Activated naive CD8-positive, alpha-beta T cell treated with anti-CD3 and anti-CD28 coated beads for 36 hours (primary cell): Measurements from ENCODE around the gene OR10G7. TPM values are rescaled to one million over a fixed set of nuclear protein-coding genes. Genes with fewer than 3 reads are reported as not detected.

Source experiments
- total RNA-seq, 2 experiments: library from RNA; stranded (reverse); gene quantifications; one replicate each; pipeline ENCODE4 v1.2.3, GENCODE V29; 2021

Gene OR10G7
- total RNA-seq, 2 experiments from 2014 or later, result not detected

Other genes starting within 250 kb of the OR10G7 start
- not detected for gene OR6M1, start 235.0 kb downstream of the OR10G7 start, total RNA-seq
- not detected for gene TMEM225, start 155.7 kb downstream of the OR10G7 start, total RNA-seq
- gene OR8D4, start 139.2 kb downstream of the OR10G7 start, total RNA-seq, result not detected
- gene OR4D5, start 101.7 kb downstream of the OR10G7 start, total RNA-seq, result not detected
- gene OR6T1, start 97.5 kb downstream of the OR10G7 start, total RNA-seq, result not detected
- gene OR10S1, start 63.5 kb downstream of the OR10G7 start, total RNA-seq, result not detected
- gene OR10G6, start 46.2 kb downstream of the OR10G7 start, total RNA-seq, result not detected
- not detected for gene OR10G4, start 28.3 kb downstream of the OR10G7 start, total RNA-seq
- gene OR10G9, start 18.3 kb downstream of the OR10G7 start, total RNA-seq, result not detected
- not detected for gene OR10G8, start 14.5 kb downstream of the OR10G7 start, total RNA-seq
- gene VWA5A, start 74.1 kb upstream of the OR10G7 start, total RNA-seq, result 1 to 10 TPM; 4.3 to 5.2 TPM
- not detected for gene OR10D3, start 142.0 kb upstream of the OR10G7 start, total RNA-seq
- not detected for gene OR8G1, start 199.8 kb upstream of the OR10G7 start, total RNA-seq
- not detected for gene OR8G5, start 215.1 kb upstream of the OR10G7 start, total RNA-seq